Renal pelvis (tissue), 4 donors: Measurements from ENCODE around the gene MTMR2. TPM values are rescaled to one million over a fixed set of nuclear protein-coding genes. Genes with fewer than 3 reads are reported as not detected.
A peak's percentile ranks its signal among the peaks of the same experiment; 100 is the strongest.

Experiments used
- DNase-seq: peaks from one replicate; pipeline ENCODE4 v3.0.0-alpha.2; 2013
- polyA plus RNA-seq, 3 donors: library from polyadenylated mRNA; unstranded; fragments of 120-200 nt; gene quantifications; one replicate each; pipeline ENCODE4 v1.2.1, GENCODE V29; 2013; ENCODE audit not compliant: insufficient read length in 3 of 3

The MTMR2 gene
- polyA plus RNA-seq, 3 donors: 51.1 to 58.7 (median 51.2) TPM

DNA sequence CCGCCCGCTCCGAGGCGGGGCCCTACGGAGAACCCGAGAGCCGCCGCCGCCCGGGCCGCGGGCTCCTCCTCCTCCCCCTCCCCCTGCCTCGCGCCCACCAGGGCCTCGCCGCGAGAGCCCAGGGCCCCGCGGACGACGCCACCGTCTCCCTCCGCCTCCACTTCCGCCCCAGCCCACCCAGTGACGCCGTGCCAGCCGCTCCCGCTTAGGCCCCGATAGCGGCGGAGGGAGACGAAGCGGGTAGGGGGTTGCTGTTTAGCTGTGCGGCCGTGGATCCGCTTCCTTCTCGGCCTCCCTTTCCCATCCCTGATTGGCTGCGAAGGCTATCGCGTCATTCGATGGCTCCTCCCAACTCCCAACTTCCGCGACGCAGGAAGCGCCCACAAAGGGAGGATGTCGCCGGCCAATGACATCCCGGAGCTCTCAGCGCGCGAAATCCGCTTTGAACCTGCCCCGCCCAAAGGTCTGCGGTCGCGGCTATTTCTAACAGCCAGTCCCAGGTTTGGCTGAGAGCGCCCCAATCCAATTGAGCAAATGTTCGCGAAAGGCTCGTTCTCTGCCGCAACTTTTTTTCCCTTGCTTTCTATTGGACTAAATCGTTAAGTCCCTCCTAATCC is 134.3 kb downstream of the MTMR2 start, which contains the start of gene FAM76B:
FAM76B (minus strand) TSS at position 277 of the 617 bp plus-strand sequence. CDS start 304 bp downstream, outside the sequence.
- DNase-seq: peak; percentile 99

DNA sequence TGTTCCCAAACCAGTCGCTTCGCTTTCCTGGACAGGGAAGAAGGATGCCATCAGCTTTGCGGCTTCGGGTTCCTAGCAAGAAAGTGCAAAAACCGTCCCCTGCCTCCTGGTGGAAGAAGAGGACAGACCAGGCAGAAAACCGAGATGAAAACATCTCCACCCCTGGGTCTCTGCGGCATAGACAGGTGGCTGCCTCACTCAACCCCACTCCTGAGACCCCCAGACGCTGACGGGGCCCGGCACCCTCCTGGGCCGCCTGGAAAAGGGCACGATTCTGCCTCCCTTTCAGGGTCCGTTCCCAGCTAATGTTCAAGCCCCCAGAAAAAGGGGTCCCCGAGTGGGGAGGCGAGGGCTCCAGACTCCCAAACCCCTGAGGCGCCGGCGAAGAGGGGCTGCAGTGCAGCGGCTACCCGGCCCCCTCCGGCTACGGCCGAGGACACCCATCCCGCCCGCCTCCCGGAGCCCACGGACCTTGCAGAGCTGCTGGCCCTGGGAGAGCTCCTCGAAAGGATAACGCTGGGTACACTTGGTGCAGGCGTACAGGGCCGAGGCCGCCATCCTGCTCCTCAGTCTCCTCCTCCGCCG is 134.9 kb downstream of the MTMR2 start:
- peak; percentile 57 for DNase-seq

Other genes starting within 250 kb of the MTMR2 start
- 10 to 100 TPM; 53.2 to 63.1 (median 58.6) TPM for gene FAM76B, start 134.3 kb downstream of the MTMR2 start, polyA plus RNA-seq
- gene CEP57, start 133.6 kb downstream of the MTMR2 start, polyA plus RNA-seq: 100 to 1,000 TPM in 1 of 3 donors, 10 to 100 TPM in 2; 74.9 to 101 (median 96.1) TPM